Thyroid gland (tissue), 4 donors: Measurements from ENCODE around the gene CCL4. TPM values are rescaled to one million over a fixed set of nuclear protein-coding genes. Genes with fewer than 3 reads are reported as not detected.
A peak's percentile ranks its signal among the peaks of the same experiment; 100 is the strongest.
"Not testable (repeated sequence)": the region's sequence is repeated elsewhere in the genome, so short reads cannot be mapped to it uniquely, and the experiment has no call there.

ENCODE experiments used
- DNase-seq, 2 donors: peaks; one replicate each; pipeline ENCODE4 v3.0.0-alpha.2; 2019
- H3K27ac ChIP-seq, 3 donors: fragments of 200-600 bp; sonication (generic); 1 replicate in 2 of 3; 2 replicates in 1 of 3; pipeline ENCODE4 v1.5.1; 2016 to 2019; ENCODE audit warnings: mild to moderate bottlenecking in 1 of 3, moderate library complexity in 1 of 3
- H3K27me3 ChIP-seq: fragments of 200-600 bp; sonication (generic); one replicate; pipeline ENCODE4 v1.5.1; 2019
- H3K36me3 ChIP-seq, 2 donors: fragments of 200-600 bp; sonication (generic); one replicate each; pipeline ENCODE4 v1.5.1; 2016 to 2019
- H3K4me1 ChIP-seq, 2 donors: fragments of 200-600 bp; sonication (generic); one replicate each; pipeline ENCODE4 v1.5.1; 2017 to 2019
- H3K4me3 ChIP-seq, 3 donors: fragments of 200-600 bp; sonication (generic); replicated peaks in 1 of 3; 1 replicate in 2 of 3; 2 replicates in 1 of 3; pipeline ENCODE4 v1.5.1; 2016; ENCODE audit warnings: mild to moderate bottlenecking in 1 of 3
- H3K9me3 ChIP-seq: fragments of 200-600 bp; sonication (generic); one replicate; pipeline ENCODE4 v1.5.1; 2017
- CTCF ChIP-seq, 6 experiments: fragments of 200-600 bp in 3 of 6; fragments of 450-650 bp in 3 of 6; sonication (generic) in 3 of 6; IDR thresholded peaks; one replicate each; pipeline ENCODE4 v1.5.1; 2016 to 2019; ENCODE audit warnings: antibody characterized with exemption in 6 of 6, mild to moderate bottlenecking in 2 of 6, inconsistent platforms in 1 of 6, moderate library complexity in 1 of 6
- POLR2A ChIP-seq, 2 donors: fragments of 450-650 bp; IDR thresholded peaks; one replicate each; pipeline ENCODE4 v1.6.1; 2017; ENCODE audit warnings: antibody characterized with exemption in 2 of 2, mild to moderate bottlenecking in 2 of 2, moderate library complexity in 1 of 2
- WGBS, 2 donors: methylation state at CpG; one replicate each; pipeline ENCODE4 v1.1.5; 2017; 5-methylcytosine and 5-hydroxymethylcytosine counted together
- intact Hi-C: fragments of 100-400 bp; cut with DNase I; formaldehyde crosslinking; loops from one replicate; pipeline ENCODE4 v1.15.1; 2023
- total RNA-seq, 4 donors: library from RNA; depleted of rRNA; stranded (reverse); fragments of >200 nt; gene quantifications; one replicate each; pipeline ENCODE4 v1.2.3, GENCODE V29; 2016

CCL4 gene
- 1 to 10 TPM in 2 of 4 donors, under 1 TPM in 1, not detected in 1; 0.78 to 4.3 (median 2.7) TPM for total RNA-seq

GRCh38 chr17:36103401-36103975 is at the start of gene CCL4:
CCL4 (plus strand) TSS chr17:36103827; CDS start chr17:36103906, 79 bp downstream.
- H3K4me3 ChIP-seq, H3K36me3 ChIP-seq, H3K9me3 ChIP-seq, H3K27me3 ChIP-seq, H3K4me1 ChIP-seq, H3K27ac ChIP-seq, intact Hi-C loops: not testable (repeated sequence)
- peak in 1 of 2 donors; percentile 6 for DNase-seq
- 66 to 81% methylated on average over 6 of the region's 6 CpGs for WGBS, 2 donors

- H3K27ac ChIP-seq, result no peak overlapping the region
- intact Hi-C loops, result no loop called here
- H3K9me3 ChIP-seq, result no peaks in the 10 kb centered on the region
- DNase-seq, result no peak
- no peaks in the 10 kb centered on the region for H3K27me3 ChIP-seq
- WGBS, 2 donors, result 87 to 90% methylated on average over 2 of the region's 2 CpGs
- no peak overlapping the region for H3K4me3 ChIP-seq
- no peaks in the 10 kb centered on the region for H3K36me3 ChIP-seq
- H3K4me1 ChIP-seq, result no peaks in the 10 kb centered on the region
- TF ChIP-seq POLR2A (IDR thresholded peaks at IDR 0.05), result no peak
- TF ChIP-seq CTCF (IDR thresholded peaks at IDR 0.05), result no peak
Observed at GRCh38 chr17:36055171-36055570, 48.5 kb upstream of the CCL4 start.

DNA sequence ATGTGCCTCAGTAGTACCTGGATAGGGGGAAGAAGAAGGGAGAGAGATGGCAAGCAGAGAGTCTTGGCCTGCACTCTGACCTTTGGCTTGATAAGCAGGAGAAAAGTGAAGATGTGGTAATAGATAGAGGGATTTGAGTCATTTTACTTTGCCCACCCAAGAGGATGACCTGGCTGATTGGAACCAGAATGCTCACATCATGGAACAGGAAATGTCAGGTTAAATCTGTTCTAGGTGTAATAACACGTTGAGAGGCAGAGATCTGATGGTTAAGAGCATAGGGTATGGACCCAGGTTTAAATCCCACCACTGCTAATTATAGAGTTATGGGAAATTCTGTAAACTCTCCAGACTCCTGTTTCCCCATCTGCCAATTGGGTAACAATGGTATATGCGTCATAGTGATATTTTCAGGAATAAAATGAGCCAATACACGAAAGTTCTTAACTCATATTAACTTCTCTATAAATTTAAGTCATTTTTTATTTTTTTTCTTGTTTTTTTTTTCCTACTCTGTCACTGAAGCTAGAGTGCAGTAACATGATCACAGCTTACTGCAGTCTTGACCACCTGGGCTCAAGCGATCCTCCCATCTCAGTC is 47.6 kb upstream of the CCL4 start:
- Histone ChIP-seq H3K27ac (no peak overlapping the region), H3K4me3 (no peak overlapping the region), H3K4me1 (no peaks in the 10 kb centered on the region), H3K27me3 (no peaks in the 10 kb centered on the region), H3K36me3 (no peaks in the 10 kb centered on the region), H3K9me3 (no peaks in the 10 kb centered on the region)
- 87 to 88% methylated on average over 4 of the region's 4 CpGs for WGBS, 2 donors
- DNase-seq, result no peak
- intact Hi-C loops, result no loop called here
- TF ChIP-seq CTCF (IDR thresholded peaks at IDR 0.05) (no peak), POLR2A (IDR thresholded peaks at IDR 0.05) (no peak)

GRCh38 chr17:36057911-36058310 is 45.7 kb upstream of the CCL4 start:
- Histone ChIP-seq H3K27ac (no peak overlapping the region), H3K4me3 (no peak overlapping the region)
- no peak for TF ChIP-seq POLR2A (IDR thresholded peaks at IDR 0.05)

GRCh38 chr17:36059406-36059805 is 44.2 kb upstream of the CCL4 start:
- Histone ChIP-seq H3K36me3 (no peaks in the 10 kb centered on the region), H3K27me3 (no peaks in the 10 kb centered on the region), H3K9me3 (no peaks in the 10 kb centered on the region), H3K27ac (no peak overlapping the region), H3K4me3 (no peak overlapping the region), H3K4me1 (no peaks in the 10 kb centered on the region)
- TF ChIP-seq CTCF (IDR thresholded peaks at IDR 0.05), result no peak
- no peak for TF ChIP-seq POLR2A (IDR thresholded peaks at IDR 0.05)
- DNase-seq, result no peak
- WGBS, 2 donors, result 84 to 97% methylated on average over 7 of the region's 7 CpGs
- intact Hi-C loops, result no loop called here

More at GRCh38 chr17:36057911-36058310, 45.7 kb upstream of the CCL4 start:
- H3K9me3 ChIP-seq, result no peaks in the 10 kb centered on the region
- intact Hi-C loops, result no loop called here
- DNase-seq, result no peak
- no peaks in the 10 kb centered on the region for H3K27me3 ChIP-seq
- H3K4me1 ChIP-seq, result no peaks in the 10 kb centered on the region
- no peaks in the 10 kb centered on the region for H3K36me3 ChIP-seq

GRCh38 chr17:36060816-36061215 is 42.8 kb upstream of the CCL4 start:
- Histone ChIP-seq H3K4me3 (no peak overlapping the region), H3K9me3 (no peaks in the 10 kb centered on the region), H3K27ac (no peak overlapping the region), H3K4me1 (no peaks in the 10 kb centered on the region), H3K36me3 (no peaks in the 10 kb centered on the region), H3K27me3 (no peaks in the 10 kb centered on the region)
- no peak for DNase-seq
- intact Hi-C loops, result no loop called here
- 72 to 93% methylated on average over 2 of the region's 2 CpGs for WGBS, 2 donors
- TF ChIP-seq POLR2A (IDR thresholded peaks at IDR 0.05), result no peak
- no peak for TF ChIP-seq CTCF (IDR thresholded peaks at IDR 0.05)
